ENCODE data around the gene INO80D.
"Not testable (repeated sequence)": the region's sequence is repeated elsewhere in the genome, so short reads cannot be mapped to it uniquely, and the experiment has no call there.

The INO80D gene

DNA sequence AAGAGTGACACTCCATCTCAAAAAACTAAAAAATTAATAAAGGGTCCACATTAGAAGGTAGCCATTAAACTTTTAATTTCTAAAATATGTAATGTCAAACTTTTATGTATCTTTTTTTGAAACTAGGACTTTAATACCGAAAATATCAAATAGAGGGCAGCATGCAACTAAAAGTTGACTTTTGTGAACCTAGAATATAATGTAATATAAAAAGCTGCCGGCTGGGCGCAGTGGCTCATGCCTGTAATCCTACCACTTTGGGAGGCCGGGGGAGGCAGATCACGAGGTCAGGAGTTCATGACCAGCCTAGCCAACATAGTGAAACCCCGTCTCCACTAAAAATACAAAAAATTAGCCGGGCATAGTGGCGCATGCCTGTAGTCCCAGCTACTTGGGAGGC lies 62.8 kb downstream of the INO80D start:
- DNase-seq, result no peak

DNA sequence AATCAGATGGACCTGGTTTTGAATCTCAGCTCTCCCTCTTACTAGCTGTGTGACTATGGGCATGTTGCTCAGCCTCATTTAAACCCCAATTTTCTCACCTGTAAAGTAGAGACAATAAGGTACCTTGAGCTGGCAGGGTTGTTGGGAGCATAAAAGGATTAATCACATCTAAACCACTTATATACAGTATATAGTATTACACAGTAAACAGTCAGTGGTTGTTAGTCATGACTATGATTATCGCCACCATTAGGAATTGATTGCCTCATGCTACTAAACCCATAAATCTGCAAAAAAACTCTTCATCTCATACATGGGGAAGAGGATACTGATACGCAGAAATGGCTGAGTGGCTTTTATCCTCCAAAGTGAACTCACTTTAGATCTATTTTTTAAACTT lies 65.8 kb downstream of the INO80D start:
- DNase-seq, result no peak

DNA sequence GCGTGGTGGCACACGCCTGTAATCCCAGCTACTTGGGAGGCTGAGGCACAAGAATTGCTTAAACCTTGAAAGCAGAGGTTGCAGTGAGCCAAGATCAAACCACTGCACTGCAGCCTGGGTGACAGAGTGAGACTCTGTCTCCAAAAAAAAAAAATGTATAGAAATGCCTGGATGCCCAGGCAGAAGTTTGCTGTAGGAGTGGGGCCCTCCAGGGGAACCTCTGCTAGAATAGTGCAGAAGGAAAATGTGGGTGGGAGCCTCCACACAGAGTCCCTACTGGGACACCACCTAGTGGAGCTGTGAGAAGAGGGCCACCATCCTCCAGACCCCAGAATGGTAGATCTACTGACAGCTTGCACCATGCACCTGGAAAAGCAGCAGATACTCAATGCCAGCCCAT lies 70.2 kb downstream of the INO80D start:
- DNase-seq, result not testable (repeated sequence)

DNA sequence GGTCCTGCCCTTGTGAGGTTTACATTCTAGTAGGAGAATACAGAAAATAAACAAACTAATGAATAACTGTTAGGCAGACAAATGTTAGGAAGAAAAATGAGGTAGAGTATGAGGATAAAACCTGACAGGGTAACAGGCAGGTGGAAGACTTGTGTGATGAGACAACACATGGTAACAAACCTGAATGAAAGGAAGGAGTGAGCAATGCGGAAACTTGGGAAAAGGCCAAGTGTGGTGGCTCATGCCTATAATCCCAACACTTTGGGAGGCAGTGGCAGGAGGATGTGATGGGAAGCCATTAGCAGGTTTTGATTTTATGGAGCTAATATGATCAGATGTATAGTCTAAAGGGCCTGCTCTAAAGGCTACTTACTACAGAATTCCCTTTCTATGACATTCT lies 74.2 kb downstream of the INO80D start:
- no peak for DNase-seq

DNA sequence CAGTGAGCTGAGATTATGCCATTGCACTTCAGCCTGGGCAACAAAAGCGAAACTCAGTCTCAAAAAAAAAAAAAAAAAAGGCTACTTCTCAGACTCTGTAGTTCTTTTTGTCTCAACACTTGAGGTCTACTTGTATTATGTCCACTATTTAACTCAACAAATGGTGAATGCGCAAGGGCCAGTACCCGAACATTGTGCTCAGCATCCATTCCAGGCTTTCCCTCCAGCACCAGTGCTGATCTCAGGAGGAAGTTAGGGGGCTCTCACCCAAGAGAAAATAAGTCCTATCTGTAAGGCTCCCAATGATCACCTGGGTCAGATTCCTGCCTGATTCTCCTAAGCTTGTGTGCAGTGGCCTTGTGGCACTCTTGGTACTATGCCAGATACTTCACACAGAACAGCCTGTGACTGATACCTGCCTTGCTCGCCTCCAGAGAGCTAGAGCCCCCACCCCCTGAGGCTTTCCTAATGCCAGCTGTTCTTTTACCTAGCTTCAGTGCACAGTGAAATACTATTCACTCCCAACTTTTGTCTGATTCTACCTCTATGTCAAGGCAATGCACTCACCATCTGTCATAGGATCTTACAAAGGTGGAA lies 74.9 kb downstream of the INO80D start:
- DNase-seq, result no peak

DNA sequence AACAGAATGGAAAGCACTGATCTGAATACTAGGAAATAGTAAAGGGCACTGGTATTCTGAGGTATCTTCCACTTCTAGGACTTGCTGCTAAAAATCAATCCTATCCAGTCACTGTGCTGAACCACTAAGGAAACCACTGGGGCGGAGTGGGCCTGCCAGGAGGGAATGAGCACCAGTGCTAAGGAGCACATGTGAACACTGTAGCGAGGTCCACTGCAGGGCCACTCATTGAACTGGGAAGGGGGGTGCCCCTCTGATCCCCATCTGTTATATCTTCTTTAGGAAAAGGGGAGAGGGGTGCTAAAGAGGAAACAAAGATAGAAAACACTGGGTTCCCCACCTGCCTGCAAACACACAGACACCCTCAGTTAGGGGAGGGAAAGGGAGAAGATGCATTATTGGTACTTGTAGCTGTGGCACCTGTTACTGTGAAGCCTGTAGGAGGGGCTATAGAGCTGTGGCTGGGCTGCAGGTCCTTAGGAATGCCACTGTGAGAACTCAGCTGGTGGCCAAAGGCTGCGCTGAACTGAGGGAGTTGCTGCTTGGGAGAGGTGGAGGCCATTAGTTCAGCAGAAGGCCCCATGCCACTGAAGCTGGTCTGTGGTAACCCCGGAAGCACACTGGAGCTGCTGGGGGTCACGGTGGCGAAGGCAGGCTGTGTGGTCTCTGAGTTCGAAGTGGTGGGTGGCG lies 81.8 kb downstream of the INO80D start:
- no peak for DNase-seq

DNA sequence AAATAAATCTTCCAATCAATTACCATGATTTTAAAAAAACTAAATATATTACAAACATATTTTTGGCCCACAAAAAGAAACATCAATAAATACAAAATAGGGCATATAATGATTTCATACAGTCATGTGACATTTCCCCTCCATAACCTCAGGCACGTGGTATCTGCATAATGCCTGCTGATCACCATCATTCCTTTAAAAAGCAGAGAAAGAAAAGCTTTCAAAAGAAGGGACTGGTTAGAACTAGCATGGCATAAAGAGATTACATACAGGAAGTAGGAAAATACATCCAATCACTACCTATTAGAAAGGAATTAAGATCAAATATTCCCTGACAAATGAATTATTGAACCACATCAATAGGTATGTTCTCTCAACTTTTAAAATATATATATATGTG lies 83.5 kb downstream of the INO80D start:
- DNase-seq, result no peak

DNA sequence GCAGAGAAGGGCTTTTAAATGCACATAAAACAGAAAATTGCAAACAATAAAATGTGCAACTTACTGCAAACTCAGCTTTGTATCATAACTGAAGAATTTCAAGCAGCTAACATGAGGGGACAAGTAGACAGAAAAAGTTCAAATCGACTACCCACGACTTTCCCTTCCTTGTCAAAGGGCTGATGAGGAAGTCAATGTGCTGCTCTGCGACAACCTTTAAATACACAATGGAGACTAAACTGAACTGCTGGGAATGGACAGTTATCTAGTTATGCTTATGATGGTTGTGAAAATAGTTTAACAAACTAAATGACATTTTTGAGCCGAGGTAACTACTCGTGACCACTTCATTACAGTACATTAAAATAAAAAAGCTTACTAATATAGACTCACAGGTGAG lies 84.1 kb downstream of the INO80D start:
- DNase-seq, result no peak

DNA sequence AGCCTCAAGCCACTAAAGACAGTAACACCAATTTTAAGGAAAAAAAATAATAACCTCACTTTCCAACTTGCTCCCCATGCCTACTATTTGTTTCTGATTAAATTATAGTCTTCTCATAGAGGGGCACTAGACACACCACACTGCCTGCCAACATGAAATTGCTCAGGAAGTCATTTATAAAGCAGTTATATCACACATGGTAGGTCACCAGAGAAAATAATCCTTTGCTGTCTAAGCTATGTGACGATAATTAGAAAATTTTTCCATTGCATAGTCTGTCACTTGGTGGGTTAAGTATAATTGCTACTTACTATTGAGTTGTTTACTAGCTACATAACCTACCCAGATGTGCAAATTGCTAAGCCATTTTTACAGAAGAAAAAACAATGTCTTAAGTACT lies 85.2 kb downstream of the INO80D start:
- no peak for DNase-seq

DNA sequence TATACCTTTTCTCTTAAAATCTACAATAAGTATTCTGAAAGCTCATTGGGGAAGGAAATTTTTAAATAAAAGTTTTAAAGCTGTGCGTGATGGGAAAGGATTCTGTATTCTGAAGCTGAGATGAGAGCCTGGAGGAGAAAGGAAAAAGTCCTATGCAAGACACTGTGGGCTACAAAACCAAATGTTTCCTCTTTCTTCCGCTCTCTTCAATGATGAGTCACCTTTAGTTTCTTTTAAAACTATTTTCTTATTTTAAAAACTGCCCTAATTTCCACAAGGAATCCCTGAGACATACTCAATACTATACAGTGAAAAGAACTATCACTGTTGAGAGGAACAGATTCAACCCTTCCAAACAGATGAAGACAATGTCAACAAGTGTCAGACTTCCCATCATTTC lies 87.4 kb downstream of the INO80D start:
- DNase-seq, result no peak

DNA sequence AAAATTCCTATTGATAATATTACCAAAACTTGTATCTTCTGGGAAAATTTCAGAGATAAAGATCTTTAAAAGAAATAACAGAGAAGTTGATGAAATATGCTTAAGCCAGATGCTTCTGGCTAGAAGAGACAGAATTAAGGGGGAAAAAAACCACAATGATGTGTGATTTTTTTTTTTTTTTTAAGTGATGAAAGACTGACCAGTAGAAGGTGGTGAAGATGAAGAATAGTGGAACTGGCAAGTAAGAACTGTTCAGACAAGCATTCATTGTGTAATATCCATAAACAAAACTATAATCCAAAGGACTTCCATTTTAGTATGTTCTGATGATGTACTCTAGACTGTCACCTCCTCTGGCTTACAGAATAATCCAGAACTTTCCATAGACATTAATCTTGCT lies 89.8 kb downstream of the INO80D start:
- DNase-seq, result no peak

DNA sequence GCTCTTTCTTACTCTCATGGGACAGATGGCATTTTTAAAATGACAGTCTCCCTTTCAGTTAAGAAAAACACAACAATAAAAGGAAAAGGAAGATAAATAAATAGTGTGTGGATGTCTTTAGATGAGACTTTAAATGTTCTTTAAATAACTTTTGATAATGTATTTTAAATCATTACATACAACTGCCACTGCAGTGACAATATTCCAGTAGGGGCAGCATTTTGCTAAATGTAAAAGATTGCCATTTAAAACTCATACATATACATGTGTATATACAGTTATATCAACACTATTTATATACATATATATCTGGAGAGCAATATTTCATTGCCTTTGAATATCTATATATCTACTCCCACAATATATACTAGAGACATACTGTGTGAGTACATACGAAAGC lies 90.7 kb downstream of the INO80D start:
- DNase-seq, result no peak

DNA sequence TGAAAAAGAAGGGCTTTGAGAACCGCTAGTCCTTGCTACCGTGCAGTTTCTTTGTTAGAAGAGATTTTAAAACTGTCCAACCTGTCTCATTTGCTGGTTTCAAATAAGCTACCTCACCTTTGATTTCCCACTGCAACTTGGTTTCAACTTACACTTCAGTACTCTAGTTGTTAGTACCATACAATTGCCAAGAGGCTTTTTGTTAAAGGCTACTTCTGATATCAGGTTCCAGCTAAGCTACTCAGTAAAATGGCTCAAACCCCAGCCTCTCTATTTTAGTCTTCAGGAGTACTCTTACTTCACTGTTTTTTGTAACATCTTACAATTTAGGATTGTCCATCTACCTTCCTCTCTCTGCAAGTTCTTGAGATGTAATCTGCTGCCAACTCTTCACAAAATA lies 91.6 kb downstream of the INO80D start:
- DNase-seq, result no peak

DNA sequence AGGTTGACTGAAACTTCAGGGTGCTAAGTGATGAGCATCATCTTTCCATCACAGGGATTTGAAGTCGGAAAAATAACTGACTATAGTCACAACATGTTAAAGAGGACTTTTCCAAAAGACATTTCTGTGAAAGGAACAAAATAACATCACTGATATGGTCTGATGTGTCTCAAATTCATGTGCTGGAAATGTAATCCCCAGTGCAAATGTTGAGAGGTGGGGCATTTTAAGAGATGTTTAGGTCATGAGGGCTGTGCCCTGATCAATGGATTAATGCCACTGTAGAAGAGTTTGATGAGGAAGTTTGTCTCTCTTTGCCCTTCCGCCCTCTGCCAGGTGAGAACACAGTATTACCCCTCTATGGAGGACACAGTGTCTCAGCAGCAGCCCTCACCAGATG lies 95.9 kb downstream of the INO80D start:
- no peak for DNase-seq

DNA sequence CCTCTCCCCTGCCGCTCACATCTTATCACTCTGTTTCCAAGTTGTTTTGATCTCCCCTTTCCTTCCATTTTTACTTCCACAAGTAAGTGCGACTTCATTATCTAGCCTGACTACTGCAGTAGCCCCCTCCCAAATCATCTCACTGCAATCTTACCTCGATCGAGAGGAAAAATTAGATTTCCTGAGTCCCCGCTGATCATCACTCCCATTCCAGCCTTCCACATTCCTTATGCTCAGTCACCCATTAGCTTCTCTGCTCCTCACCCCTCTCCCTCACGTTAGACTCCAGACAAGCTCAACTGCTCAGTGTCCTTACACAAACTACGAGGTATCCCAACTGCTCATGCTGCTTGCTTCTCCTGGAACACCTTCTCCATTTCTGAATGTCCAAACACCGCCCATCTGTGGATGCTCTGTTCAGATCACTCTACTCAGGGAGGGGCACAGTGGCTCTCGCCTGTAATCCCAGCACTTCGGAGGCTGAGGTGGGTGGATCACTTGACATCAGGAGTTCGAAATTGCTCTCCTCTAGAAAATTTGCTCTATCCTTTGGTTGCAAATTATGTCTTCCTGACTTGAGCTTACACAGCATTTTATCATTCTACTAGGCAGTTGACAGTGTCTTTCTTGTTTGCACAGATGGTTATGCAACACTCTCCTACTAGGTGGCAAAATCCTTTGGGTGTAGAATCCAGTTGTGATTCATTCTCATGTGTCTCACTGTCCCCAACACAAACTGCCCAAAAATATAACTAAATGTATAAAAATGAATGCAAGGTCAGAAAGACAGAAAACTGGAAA lies 96.5 kb downstream of the INO80D start:
- no peak for DNase-seq

DNA sequence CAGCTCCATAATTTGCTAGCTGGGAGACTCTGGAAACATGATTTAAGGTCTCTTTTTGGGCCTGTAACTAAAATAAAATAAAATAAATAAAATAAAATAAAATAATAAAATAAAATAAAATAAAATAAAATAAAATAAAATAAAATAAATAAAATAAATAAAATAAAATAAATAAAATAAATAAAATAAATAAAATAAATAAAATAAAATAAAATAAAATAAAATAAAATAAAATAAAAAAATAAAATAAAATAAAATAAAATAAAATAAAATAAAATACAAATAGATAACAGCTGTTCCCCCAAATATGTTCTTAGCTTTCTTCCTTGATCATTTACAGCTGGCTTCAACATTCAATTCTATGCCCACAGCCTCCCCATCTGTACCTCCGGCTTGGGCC lies 97.3 kb downstream of the INO80D start:
- DNase-seq, result not testable (repeated sequence)

DNA sequence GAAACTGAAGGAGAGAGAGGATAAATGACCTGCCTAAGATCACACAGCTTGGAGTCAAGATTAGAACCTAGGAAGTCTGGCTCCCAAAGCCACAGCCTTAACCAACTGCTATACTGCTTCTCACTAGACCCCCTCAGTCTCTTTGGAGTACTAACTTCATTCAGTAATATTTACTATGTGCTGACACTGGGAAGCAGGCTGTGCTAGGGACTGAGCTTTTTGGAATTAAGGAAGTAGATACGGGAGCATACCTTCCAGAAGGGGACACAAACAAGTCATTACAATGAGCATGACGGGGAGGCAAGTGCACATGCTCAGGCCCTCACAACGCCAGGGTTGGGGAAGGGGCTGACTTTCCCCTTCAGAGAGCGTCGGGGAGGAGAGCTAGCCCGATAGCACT lies 97.7 kb downstream of the INO80D start:
- DNase-seq, result no peak

DNA sequence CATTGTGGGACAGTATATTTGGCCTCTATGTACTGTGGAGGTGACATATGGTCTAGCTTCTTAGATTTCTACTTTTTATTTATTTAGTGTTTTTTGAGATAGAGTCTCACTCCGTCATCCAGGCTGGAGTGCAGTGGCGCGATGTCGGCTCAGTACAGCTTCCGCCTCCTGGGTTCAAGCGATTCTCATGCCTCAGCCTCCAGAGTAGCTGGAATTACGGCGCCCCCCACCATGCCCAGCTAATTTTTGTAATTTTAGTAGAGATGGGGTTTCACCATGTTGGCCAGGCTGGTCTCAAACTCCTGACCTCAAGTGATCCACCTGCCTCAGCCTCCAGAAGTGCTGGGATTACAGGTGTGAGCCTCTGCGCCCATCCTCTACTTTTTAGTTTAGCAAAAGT lies 99.6 kb downstream of the INO80D start:
- DNase-seq, result not testable (repeated sequence)

DNA sequence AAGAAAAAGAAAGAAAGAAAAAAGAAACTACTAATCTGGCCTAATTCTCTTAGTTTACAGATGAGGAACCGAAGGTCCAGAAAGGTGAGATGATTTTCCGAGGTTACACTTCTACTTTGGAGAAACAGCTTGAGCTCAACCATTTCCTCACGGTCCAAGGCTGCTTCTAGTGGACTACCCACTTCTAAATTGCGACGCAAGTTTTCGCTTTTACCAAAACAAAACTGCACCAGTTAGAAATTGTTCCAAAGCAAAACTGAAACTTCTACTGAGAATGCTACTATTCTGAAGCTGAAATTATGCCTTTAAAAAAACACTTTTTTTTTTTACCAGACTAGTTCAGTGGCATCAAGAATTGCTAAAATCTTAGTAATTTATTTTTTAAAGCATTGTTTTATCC lies 101.6 kb downstream of the INO80D start:
- no peak for DNase-seq

DNA sequence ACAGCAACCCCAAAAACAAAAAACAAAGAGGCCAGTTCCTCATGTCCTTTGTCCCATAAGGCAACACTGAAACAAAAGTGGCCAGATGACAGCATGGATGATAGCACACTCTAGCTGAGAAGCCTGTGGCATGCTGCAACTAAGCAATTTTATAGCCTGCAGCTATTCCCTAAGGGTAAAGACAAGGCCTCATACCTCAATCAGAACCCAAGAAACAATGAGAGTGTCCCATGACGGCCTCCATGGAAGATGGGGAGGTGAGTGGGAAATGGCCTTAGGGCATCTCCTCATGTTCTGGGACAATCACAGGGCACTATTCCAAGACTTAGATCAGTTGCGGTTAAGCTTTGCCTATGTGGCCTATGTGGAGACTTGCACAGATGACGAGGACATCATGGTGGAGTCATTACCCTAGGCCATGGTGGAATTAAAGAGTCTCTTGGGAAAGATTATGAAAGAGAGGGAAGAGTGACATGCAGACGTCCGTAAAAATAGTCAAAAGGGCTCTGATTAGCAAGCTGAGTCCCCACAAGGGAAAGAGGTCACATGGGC lies 103.1 kb downstream of the INO80D start:
- DNase-seq, result no peak

DNA sequence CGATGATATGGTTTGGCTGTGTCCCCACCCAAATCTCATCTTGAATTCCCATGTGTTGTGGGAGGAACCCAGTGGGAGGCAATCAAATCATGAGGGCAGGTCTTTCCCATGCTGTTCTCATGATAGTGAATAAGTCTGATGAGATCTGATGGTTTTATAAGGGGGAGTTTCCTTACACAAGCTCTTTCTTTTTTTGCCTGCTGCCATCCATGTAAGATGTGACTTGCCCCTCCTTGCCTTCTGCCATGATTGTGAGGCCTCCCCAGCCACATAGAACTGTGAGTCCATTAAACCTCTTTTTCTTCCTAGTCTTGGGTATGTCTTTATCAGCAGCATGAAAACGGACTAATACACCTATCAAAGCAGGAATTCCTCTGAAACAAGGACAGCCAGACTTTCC lies 107.2 kb downstream of the INO80D start:
- not testable (repeated sequence) for DNase-seq

DNA sequence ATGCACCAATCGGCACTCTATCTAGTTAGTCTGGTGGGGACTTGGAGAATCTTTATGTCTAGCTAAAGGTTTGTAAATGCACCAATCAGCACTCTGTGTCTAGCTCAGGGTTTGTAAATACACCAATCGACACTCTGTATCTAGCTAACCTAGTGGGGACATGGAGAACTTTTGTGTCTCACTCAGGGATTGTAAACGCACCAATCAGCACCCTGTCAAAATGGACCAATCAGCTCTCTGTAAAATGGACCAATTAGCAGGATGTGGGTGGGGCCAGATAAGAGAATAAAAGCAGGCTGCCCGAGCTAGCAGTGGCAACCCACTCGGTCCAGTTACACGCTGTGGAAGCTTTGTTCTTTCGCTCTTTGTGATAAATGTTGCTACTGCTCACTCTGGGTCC lies 108.3 kb downstream of the INO80D start:
- DNase-seq, result not testable (repeated sequence)

DNA sequence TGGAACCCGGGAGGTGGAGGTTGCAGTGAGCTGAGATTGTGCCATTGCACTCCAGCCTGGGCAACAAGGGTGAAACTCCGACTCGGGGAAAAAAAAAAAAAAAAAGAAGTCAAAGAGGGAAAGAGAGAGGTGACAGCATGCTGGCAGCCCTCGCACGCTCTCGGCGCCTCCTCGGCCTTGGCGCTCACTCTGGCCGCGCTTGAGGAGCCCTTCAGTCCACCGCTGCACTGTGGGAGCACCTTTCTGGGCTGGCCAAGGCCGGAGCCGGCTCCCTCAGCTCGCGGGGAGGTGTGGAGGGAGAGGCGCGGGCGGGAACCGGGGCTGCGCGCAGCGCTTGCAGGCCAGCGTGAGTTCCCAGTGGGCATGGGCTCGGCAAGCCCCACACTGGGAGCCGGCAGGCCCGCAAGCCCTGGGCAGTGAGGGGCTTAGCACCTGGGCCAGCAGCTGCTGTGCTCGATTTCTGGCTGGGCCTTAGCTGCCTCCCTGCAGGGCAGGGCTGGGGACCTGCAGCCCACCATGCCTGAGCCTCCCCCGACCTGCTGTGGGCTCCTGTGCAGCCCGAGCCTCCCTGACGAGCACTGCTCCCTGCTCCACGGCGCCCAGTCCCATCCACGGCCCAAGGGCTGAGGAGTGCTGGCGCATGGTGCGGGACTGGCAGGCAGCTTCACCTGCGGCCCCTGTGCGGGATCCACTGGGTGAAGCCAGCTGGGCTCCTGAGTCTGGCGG lies 108.9 kb downstream of the INO80D start:
- not testable (repeated sequence) for DNase-seq

Data from NCI-H226 (cell line).